HL-60/S4 treated with retinoic acid at 250 ng/mL for 4 days and 3 days (cell line): ENCODE data around the gene CNGB1.
"Not testable (repeated sequence)": the region's sequence is repeated elsewhere in the genome, so short reads cannot be mapped to it uniquely, and the experiment has no call there.

ENCODE experiments used
- in situ Hi-C: fragments of 300-500 bp; cut with MboI; formaldehyde crosslinking; loops from 2 replicates; pipeline ENCODE4 v1.7.0; 2022; ENCODE audit warnings: low sequenced_read_pairs

The CNGB1 gene

GRCh38 chr16:57892447-57893096 lies 78.4 kb downstream of the CNGB1 start:
- in situ Hi-C loops: loop anchor here (10.0 kb wide), 1 partner anchor 112 kb away; the partner anchor contains the start of genes USB1 and ZNF319

GRCh38 chr16:57892041-57892440 lies 78.9 kb downstream of the CNGB1 start:
- in situ Hi-C loops: loop anchor here (10.0 kb wide), 1 partner anchor 113 kb away; the partner anchor contains the start of genes USB1 and ZNF319

- in situ Hi-C loops: loop anchor here (10.0 kb wide), 1 partner anchor 114 kb away; the partner anchor contains the start of genes USB1 and ZNF319
These were observed 80.2 kb downstream of the CNGB1 start for GRCh38 chr16:57890752-57891111.

- in situ Hi-C loops: loop anchor here (10.0 kb wide), 1 partner anchor 115 kb away; the partner anchor contains the start of genes USB1 and ZNF319
These were observed 80.8 kb downstream of the CNGB1 start for GRCh38 chr16:57889960-57890751.

- in situ Hi-C loops: no loop called here
These were observed 81.4 kb downstream of the CNGB1 start for GRCh38 chr16:57889522-57889921.

GRCh38 chr16:57889111-57889510 lies 81.8 kb downstream of the CNGB1 start:
- in situ Hi-C loops: no loop called here

GRCh38 chr16:57888128-57888527 lies 82.8 kb downstream of the CNGB1 start:
- in situ Hi-C loops: no loop called here

- in situ Hi-C loops: no loop called here
These were observed 83.2 kb downstream of the CNGB1 start for GRCh38 chr16:57887711-57888110.

GRCh38 chr16:57886427-57886826 lies 84.5 kb downstream of the CNGB1 start:
- in situ Hi-C loops: no loop called here

GRCh38 chr16:57884655-57885133 lies 86.2 kb downstream of the CNGB1 start:
- in situ Hi-C loops: no loop called here

GRCh38 chr16:57883953-57884654 lies 86.8 kb downstream of the CNGB1 start:
- in situ Hi-C loops: no loop called here

GRCh38 chr16:57883480-57883879 lies 87.4 kb downstream of the CNGB1 start:
- in situ Hi-C loops: no loop called here

GRCh38 chr16:57882792-57883191 lies 88.1 kb downstream of the CNGB1 start:
- in situ Hi-C loops: no loop called here

GRCh38 chr16:57882206-57882605 lies 88.7 kb downstream of the CNGB1 start:
- in situ Hi-C loops: no loop called here

- in situ Hi-C loops: no loop called here
These were observed 92.3 kb downstream of the CNGB1 start for GRCh38 chr16:57878586-57878985.

- in situ Hi-C loops: no loop called here
These were observed 94.7 kb downstream of the CNGB1 start for GRCh38 chr16:57876210-57876609.

- in situ Hi-C loops: no loop called here
These were observed 95.6 kb downstream of the CNGB1 start for GRCh38 chr16:57875347-57875746.

- in situ Hi-C loops: no loop called here
These were observed 97.7 kb downstream of the CNGB1 start for GRCh38 chr16:57873218-57873617.

GRCh38 chr16:57872764-57873163 lies 98.2 kb downstream of the CNGB1 start:
- in situ Hi-C loops: not testable (repeated sequence)

GRCh38 chr16:57871456-57871855 lies 99.5 kb downstream of the CNGB1 start:
- in situ Hi-C loops: no loop called here

- in situ Hi-C loops: no loop called here
These were observed 100.0 kb downstream of the CNGB1 start for GRCh38 chr16:57870753-57871454.
